OCI-LY3 (cell line): ENCODE data around the gene CACNA1I.

Experiments used
- H2AFZ ChIP-seq: fragments of 200-600, 300-600 bp; shearing (Covaris generic); 2 replicates; pipeline ENCODE4 v1.6.0; 2014; ENCODE audit warnings: antibody characterized with exemption, low read depth, low read length
- H3K27ac ChIP-seq: fragments of 200-600, 300-600 bp; sonication (generic); 2 replicates; pipeline ENCODE4 v1.5.1; 2014; ENCODE audit warnings: mild to moderate bottlenecking, low read length, moderate library complexity, mixed read lengths
- H3K27me3 ChIP-seq: fragments of 200-600, 300-600 bp; sonication (generic); 2 replicates; pipeline ENCODE4 v1.6.1; 2014; ENCODE audit warnings: low read depth, low read length, mixed read lengths
- H3K36me3 ChIP-seq: fragments of 200-600, 300-600 bp; sonication (generic); replicated peaks from 2 replicates; pipeline ENCODE3; 2014; ENCODE audit warnings: low read depth, low read length, mixed read lengths
- H3K4me1 ChIP-seq: fragments of 300-600, 200-600 bp; sonication (generic); 2 replicates; pipeline ENCODE4 v1.6.1; 2014; ENCODE audit warnings: low read length, mixed read lengths
- H3K4me2 ChIP-seq: fragments of 200-600, 300-600 bp; sonication (generic); 2 replicates; pipeline ENCODE4 v1.6.1; 2014; ENCODE audit warnings: low read length, mixed read lengths
- H3K4me3 ChIP-seq: fragments of 300-600, 200-600 bp; sonication (generic); 2 replicates; pipeline ENCODE4 v1.5.1; 2014; ENCODE audit warnings: antibody characterized with exemption, mild to moderate bottlenecking, low read length, moderate library complexity
- H3K79me2 ChIP-seq: fragments of 300-600, 200-600 bp; shearing (Covaris generic); 2 replicates; pipeline ENCODE4 v1.6.1; 2014; ENCODE audit warnings: mild to moderate bottlenecking, low read length, mixed read lengths
- H3K9ac ChIP-seq: fragments of 300-600, 200-600 bp; shearing (Covaris generic); 2 replicates; pipeline ENCODE4 v1.6.0; 2014; ENCODE audit warnings: mild to moderate bottlenecking, low read length, moderate library complexity
- H3K9me3 ChIP-seq: fragments of 200-600, 300-600 bp; shearing (Covaris generic); 2 replicates; pipeline ENCODE4 v1.6.1; 2014; ENCODE audit warnings: low read length, mixed read lengths; ENCODE audit not compliant: insufficient read depth
- H4K20me1 ChIP-seq: fragments of 200-600, 300-600 bp; sonication (generic); 2 replicates; pipeline ENCODE4 v1.6.1; 2016; ENCODE audit warnings: low read length, mixed read lengths; ENCODE audit not compliant: insufficient read depth
- CTCF ChIP-seq: fragments of 200-600, 300-600 bp; sonication (generic); IDR thresholded peaks from 2 replicates; pipeline ENCODE4 v1.5.1; 2014; ENCODE audit warnings: antibody characterized with exemption, low read length, low read depth
- EZH2phosphoT487 ChIP-seq: fragments of 200-600 bp; shearing (Covaris generic); IDR thresholded peaks from 2 replicates; pipeline ENCODE4 v1.6.1; 2018; ENCODE audit warnings: antibody characterized with exemption, mixed run types, low read depth

The CACNA1I gene

GRCh38 chr22:39567135-39567946 is 3.2 kb upstream of the CACNA1I start:
- Histone ChIP-seq H4K20me1 (no peaks in the 10 kb centered on the region), H3K4me3 (no peak overlapping the region), H3K27me3 (no peaks in the 10 kb centered on the region; the same call in 1 of the 2 replicates), H3K9me3 (peaks cover 6% of the 10 kb centered on the region; the same call in 1 of the 2 replicates), H3K9ac (no peak overlapping the region), H3K79me2 (no peaks in the 10 kb centered on the region), H3K27ac (no peak overlapping the region), H3K4me1 (no peaks in the 10 kb centered on the region), H2AFZ (no peak overlapping the region), H3K4me2 (no peak overlapping the region), H3K36me3 (no peaks in the 10 kb centered on the region)
- no peak for TF ChIP-seq EZH2phosphoT487
- TF ChIP-seq CTCF: no peak

- Histone ChIP-seq H2AFZ (no peak overlapping the region), H3K4me1 (no peaks in the 10 kb centered on the region), H4K20me1 (no peaks in the 10 kb centered on the region), H3K79me2 (no peaks in the 10 kb centered on the region), H3K9me3 (peaks cover 6% of the 10 kb centered on the region; the same call in 1 of the 2 replicates), H3K4me3 (no peak overlapping the region), H3K36me3 (no peaks in the 10 kb centered on the region), H3K9ac (no peak overlapping the region), H3K27ac (no peak overlapping the region), H3K27me3 (no peaks in the 10 kb centered on the region; the same call in 1 of the 2 replicates), H3K4me2 (no peak overlapping the region)
- TF ChIP-seq EZH2phosphoT487: no peak
- TF ChIP-seq CTCF: no peak
These were observed 2.1 kb upstream of the CACNA1I start for GRCh38 chr22:39568278-39568981.

DNA sequence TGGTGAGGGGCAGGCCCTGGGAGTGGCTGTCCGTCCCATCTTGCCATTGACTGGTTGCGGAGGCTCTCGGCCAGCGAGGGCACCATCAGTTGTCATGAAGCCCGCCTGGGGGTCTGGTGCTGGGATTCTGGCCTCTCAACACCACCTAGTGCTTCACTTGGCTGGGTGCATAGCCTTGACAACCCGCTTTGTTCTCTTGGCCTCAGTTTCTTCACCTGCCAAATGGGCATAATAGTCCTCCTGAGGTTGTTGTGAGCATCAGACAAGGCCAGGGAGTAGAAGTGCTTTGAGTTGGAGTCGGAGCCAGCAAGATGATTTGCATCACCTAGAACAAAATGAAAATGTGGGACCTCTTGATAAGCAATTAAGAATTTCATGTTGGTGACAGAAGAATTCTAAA is 1.5 kb upstream of the CACNA1I start:
- Histone ChIP-seq H3K79me2 (no peaks in the 10 kb centered on the region), H4K20me1 (no peaks in the 10 kb centered on the region), H3K9ac (no peak overlapping the region), H3K27me3 (no peaks in the 10 kb centered on the region; the same call in none of the 2 replicates), H3K4me3 (no peak overlapping the region), H3K27ac (no peak overlapping the region), H3K4me2 (no peak overlapping the region), H2AFZ (no peak overlapping the region), H3K9me3 (peaks cover 2% of the 10 kb centered on the region; the same call in 1 of the 2 replicates), H3K4me1 (no peaks in the 10 kb centered on the region), H3K36me3 (no peaks in the 10 kb centered on the region)
- no peak for TF ChIP-seq EZH2phosphoT487

GRCh38 chr22:39570226-39570625 is 327 bp upstream of the CACNA1I start:
- no peaks in the 10 kb centered on the region for H3K79me2 ChIP-seq
- no peak overlapping the region for H3K4me3 ChIP-seq
- no peak overlapping the region for H2AFZ ChIP-seq
- H3K27ac ChIP-seq: no peak overlapping the region
- no peaks in the 10 kb centered on the region for H3K9me3 ChIP-seq
- H4K20me1 ChIP-seq: no peaks in the 10 kb centered on the region
- H3K36me3 ChIP-seq: no peaks in the 10 kb centered on the region
- no peaks in the 10 kb centered on the region; the same call in none of the 2 replicates for H3K27me3 ChIP-seq
- H3K9ac ChIP-seq: no peak overlapping the region
- H3K4me1 ChIP-seq: no peaks in the 10 kb centered on the region
- no peak overlapping the region for H3K4me2 ChIP-seq
- TF ChIP-seq EZH2phosphoT487: no peak

DNA sequence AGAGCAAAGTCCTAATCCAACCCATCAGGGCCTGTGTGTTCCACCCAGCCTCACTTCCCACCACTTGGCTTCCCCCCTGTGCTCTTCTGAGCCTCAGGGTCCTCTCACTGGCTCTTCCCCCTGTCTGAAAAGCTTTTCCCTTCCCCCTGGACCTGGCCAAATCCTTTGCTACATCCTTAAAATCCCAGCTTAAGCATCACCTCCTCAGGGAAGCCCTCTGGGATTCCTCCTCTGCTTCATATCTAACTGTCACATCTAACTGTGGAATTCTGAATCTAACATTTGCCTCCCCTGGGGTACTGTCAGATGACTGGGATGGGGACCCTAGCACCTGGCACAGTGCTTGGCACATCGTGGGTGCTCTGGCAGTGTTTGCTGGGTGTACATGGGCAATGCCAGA is 985 bp downstream of the CACNA1I start:
- H3K36me3 ChIP-seq: no peaks in the 10 kb centered on the region
- H2AFZ ChIP-seq: no peak overlapping the region
- TF ChIP-seq CTCF (no peak), EZH2phosphoT487 (no peak)
- no peaks in the 10 kb centered on the region for H3K4me1 ChIP-seq
- peaks cover 6% of the 10 kb centered on the region for H3K27me3 ChIP-seq
- H3K9ac ChIP-seq: no peak overlapping the region
- H3K79me2 ChIP-seq: no peaks in the 10 kb centered on the region
- no peaks in the 10 kb centered on the region for H3K9me3 ChIP-seq
- H3K4me2 ChIP-seq: no peak overlapping the region
- no peaks in the 10 kb centered on the region for H4K20me1 ChIP-seq
- no peak overlapping the region for H3K4me3 ChIP-seq
- H3K27ac ChIP-seq: no peak overlapping the region
